ENCODE results near the gene PIK3IP1.
A peak's percentile ranks its signal among the peaks of the same experiment; 100 is the strongest.

Gene PIK3IP1

DNA sequence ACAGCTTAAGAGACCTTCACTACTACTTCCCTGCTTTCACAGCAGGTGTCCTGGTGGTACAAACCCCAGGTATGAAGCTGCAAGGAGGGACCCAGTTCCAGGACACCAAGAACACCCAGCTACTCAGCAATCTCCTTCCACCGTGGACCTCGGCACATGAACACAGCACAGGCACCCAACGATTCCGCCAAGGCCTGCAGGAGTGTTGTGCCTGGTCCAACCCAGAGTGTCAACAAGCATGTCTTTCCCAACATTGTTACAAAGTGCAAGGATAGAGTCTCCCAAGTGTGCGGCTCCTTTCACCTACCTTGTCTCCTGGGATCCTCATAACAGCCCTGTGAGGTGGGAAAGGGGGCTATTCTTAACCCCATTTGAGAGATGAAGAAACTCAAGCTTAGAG is 42.0 kb upstream of the PIK3IP1 start:
- TF ChIP-seq, protein P1, sequence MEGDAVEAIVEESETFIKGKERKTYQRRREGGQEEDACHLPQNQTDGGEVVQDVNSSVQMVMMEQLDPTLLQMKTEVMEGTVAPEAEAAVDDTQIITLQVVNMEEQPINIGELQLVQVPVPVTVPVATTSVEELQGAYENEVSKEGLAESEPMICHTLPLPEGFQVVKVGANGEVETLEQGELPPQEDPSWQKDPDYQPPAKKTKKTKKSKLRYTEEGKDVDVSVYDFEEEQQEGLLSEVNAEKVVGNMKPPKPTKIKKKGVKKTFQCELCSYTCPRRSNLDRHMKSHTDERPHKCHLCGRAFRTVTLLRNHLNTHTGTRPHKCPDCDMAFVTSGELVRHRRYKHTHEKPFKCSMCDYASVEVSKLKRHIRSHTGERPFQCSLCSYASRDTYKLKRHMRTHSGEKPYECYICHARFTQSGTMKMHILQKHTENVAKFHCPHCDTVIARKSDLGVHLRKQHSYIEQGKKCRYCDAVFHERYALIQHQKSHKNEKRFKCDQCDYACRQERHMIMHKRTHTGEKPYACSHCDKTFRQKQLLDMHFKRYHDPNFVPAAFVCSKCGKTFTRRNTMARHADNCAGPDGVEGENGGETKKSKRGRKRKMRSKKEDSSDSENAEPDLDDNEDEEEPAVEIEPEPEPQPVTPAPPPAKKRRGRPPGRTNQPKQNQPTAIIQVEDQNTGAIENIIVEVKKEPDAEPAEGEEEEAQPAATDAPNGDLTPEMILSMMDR (IDR thresholded peaks at IDR 0.05; ENCODE audit: insufficient read depth, low read depth, low read length, missing control alignments): no peak
- no peak overlapping the region for H3K4me3 ChIP-seq (ENCODE audit: low read length)
- DNase-seq (ENCODE audit: low read depth): no peak

DNA sequence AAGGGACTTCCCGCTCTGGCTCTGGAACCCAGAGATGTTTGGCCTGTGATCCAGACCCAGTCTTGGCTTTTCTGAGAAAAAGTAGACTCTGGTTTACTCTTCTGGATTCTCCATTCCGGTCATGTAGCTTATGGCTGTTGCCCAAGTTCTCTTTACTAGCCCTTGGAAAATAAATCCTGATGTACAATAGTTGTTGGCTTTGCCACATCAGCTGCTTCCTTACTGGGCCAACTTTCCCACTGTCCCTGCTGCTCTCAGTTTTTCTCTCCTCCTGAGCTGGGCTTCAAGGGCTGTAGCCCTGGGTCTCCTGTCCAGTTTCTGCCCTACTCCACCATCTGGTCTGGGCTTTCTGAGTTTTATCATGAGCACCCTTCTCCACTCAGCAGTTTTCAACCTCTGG is 41.4 kb upstream of the PIK3IP1 start:
- DNase-seq (ENCODE audit: low read depth): no peak

DNA sequence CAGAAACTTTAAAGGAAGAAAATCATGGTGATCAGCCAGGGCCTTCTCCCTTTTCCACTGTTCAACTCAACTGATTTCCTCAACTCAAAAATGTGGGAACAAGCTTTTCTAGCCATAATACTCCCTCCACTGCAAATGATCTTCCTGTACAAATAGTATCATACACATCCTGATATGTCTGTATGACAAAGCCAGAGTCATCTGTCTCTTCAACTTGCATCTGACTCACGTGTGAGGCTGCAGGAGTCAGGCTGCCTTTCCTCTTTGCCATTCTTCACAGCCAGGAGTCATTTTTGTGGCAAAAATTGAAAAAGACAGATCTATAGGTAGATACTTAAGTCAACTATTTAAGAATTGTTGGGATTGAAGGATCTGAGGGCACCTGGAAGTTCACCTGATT is 40.6 kb upstream of the PIK3IP1 start:
- DNase-seq (ENCODE audit: low read depth): peak; percentile 74
- no peak overlapping the region for H3K4me3 ChIP-seq (ENCODE audit: low read length)
- TF ChIP-seq, protein P1 (IDR thresholded peaks at IDR 0.05; ENCODE audit: insufficient read depth, low read depth, low read length, missing control alignments): no peak

More for the DNA sequence above, 41.4 kb upstream of the PIK3IP1 start:
- TF ChIP-seq, protein P1 (IDR thresholded peaks at IDR 0.05; ENCODE audit: insufficient read depth, low read depth, low read length, missing control alignments): no peak
- no peak overlapping the region for H3K4me3 ChIP-seq (ENCODE audit: low read length)

DNA sequence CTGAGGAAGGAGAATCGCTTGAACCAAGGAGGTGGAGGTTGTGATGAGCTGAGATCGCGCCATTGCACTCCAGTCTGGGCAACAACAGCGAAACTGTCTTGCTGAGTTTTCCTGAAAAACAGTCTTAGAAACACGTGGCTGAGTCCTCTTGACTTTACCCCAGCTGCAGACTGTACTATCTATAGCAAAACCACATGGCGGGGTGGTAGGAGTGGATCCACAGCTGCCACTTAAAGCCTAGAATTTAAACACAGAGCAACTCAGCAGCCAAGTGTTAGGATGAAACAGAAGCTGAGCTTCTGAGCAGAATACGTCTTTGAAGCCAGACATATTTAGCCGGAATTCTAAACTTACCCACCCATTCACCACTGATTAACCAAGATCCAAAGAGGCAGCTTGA is 39.7 kb upstream of the PIK3IP1 start:
- H3K4me3 ChIP-seq (ENCODE audit: low read length): no peak overlapping the region
- no peak for DNase-seq (ENCODE audit: low read depth)
- TF ChIP-seq, protein P1 (IDR thresholded peaks at IDR 0.05; ENCODE audit: insufficient read depth, low read depth, low read length, missing control alignments): no peak

DNA sequence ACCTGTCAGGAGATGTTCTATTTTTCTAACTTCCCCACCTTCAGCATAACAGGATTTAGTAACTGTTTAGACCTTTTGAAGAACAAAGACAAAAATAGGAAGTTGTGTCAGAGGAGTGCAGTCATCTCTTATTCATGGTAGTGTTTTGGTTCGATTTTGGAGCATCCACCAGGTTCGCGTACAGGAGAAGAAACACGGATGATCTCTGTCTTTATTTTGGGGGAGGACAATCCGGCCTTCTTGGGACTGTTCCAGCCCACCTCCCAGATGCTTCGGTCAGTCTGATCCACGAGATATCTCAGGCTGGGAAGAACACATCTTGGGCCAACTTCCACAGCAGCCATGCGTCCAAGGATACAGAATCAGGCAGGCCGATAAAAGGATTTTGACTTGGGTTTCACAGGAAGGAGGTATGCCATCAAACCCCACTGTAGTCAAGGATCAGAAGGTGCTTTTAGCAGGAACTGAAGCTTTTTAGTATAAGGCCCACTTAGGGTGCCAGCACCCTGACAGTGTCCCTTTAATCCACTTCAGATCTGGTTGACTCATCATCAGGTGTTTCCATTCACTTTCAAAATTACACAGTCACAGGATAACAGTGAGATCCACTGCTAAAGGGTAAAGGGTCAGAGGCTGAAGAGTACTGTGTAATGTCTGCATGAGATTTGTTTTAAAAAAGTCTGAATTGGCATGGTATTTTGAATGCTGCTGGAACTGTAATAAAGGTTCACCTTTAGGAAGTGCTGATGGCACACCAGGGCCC is 37.3 kb upstream of the PIK3IP1 start:
- TF ChIP-seq, protein P1 (IDR thresholded peaks at IDR 0.05; ENCODE audit: insufficient read depth, low read depth, low read length, missing control alignments): no peak
- DNase-seq (ENCODE audit: low read depth): no peak
- no peak overlapping the region for H3K4me3 ChIP-seq (ENCODE audit: low read length)

DNA sequence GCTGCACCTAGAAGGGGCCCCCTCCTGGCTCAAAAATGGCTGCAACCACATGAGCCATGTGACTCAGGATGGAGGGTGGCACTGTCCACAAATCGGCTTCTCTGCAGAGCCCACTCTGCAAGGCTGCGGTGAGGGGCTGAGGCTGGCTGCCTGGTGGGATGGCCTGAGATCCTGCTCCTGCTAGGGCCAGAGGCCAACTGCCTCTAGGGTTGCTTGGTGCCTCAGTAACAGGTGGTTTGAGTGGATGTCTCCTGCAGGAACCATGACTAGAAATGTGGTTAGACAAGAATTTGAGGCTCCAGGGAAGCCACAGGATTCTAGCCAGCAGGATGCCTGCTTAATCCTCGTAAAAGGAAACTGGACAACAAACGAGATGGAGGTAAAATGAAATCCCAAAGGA is 36.7 kb upstream of the PIK3IP1 start:
- TF ChIP-seq, protein P1 (IDR thresholded peaks at IDR 0.05; ENCODE audit: insufficient read depth, low read depth, low read length, missing control alignments): no peak
- no peak overlapping the region for H3K4me3 ChIP-seq (ENCODE audit: low read length)
- DNase-seq (ENCODE audit: low read depth): peak; percentile 40

DNA sequence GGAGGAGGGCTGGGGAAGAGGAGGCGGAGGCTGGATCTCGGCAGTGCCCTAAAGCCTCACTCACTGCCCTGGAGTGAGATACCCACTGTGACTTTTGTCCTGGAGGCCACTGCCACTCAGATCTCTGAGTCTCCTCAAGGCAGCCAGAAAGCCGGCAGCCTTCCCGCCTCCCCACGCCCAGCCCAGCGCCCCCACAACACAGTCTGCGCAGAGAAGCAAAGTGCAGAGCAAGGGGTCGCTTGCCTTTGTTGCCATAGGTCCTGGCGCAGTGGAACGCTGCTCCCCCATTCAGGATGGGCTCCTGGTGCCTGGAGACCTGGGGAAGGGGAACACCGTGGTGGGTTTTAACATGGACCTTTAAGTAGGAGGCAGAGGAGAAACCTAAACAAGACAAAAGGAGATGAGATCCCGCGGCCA is 36.3 kb upstream of the PIK3IP1 start:
- DNase-seq (ENCODE audit: low read depth): no peak
- TF ChIP-seq, protein P1 (IDR thresholded peaks at IDR 0.05; ENCODE audit: insufficient read depth, low read depth, low read length, missing control alignments): no peak

More for the DNA sequence above, 36.3 kb upstream of the PIK3IP1 start:
- H3K4me3 ChIP-seq (ENCODE audit: low read length): no peak overlapping the region
